ENCODE measurements around the gene LHFPL6. TPM values are rescaled to one million over a fixed set of nuclear protein-coding genes. Genes with fewer than 3 reads are reported as not detected.
A peak's percentile ranks its signal among the peaks of the same experiment; 100 is the strongest.

Gene LHFPL6
- total RNA-seq, 1 experiment from 2014 or later = 2.5 TPM

DNA sequence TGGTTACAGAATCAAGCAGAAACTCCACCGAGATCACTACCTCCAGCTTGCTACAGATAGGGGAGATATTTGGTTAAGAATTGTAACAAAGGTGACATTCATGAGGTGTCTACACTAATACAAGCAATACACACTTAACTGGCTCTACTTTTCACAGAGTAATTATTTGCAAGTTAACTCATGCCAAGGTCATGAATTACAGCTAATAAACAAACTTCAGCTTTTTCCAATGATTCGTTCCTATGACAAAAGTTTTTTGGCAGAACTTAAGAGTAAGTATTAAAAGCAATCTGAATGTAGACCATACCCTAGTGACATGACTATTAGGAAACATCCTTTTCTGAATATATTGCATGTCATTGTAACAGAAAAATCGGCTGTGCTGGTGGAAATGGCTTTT lies 72.1 kb downstream of the LHFPL6 start:
- CTCF ChIA-PET = no interaction called here

GRCh38 chr13:39528661-39528980 lies 74.4 kb downstream of the LHFPL6 start:
- no peaks in the 10 kb centered on the region; the same call in 1 of the 2 replicates for H3F3A ChIP-seq (ENCODE audit: insufficient read depth, low read depth)
- intact Hi-C loops (cut with micrococcal nuclease; ENCODE audit: unreplicated experiment) = loop anchor here (5.0 kb wide), 1 partner anchor 39 kb away; no protein-coding TSS in a partner anchor
- DNase-seq = no peak
- H4K20me1 ChIP-seq (ENCODE audit: insufficient read depth) = no peaks in the 10 kb centered on the region
- H3K9me2 ChIP-seq (ENCODE audit: insufficient read depth) = no peaks in the 10 kb centered on the region; the same call in 1 of the 2 replicates
- ChIA-PET POLR2A (ENCODE audit: unreplicated experiment) (interaction anchor here (0.6 kb wide), 1 partner anchor 125 kb away, joined by 3 read pairs; no protein-coding TSS in a partner anchor), CTCF (interaction anchor here (0.5 to 1.2 kb wide), 2 partner anchors 84 to 477 kb away, joined by 4 to 5 read pairs; no protein-coding TSS in a partner anchor)
- no TSS peak for BruUV-seq (replicated peaks)
- no peaks in the 10 kb centered on the region for H3K27me3 ChIP-seq (ENCODE audit: insufficient read depth, low read depth)
- no peak overlapping the region for H2AFZ ChIP-seq
- peaks cover 8% of the 10 kb centered on the region; the same call in 1 of the 2 replicates for H3K9me3 ChIP-seq (ENCODE audit: insufficient read depth, low read depth)
- H3K4me2 ChIP-seq = no peak overlapping the region
- H3K79me2 ChIP-seq (ENCODE audit: low read depth) = no peaks in the 10 kb centered on the region
- TF ChIP-seq CTCF (conservative IDR thresholded peaks at IDR 0.05) (no peak), EZH2 (IDR thresholded peaks at IDR 0.05; ENCODE audit: low read depth) (no peak)
- H3K36me3 ChIP-seq (ENCODE audit: low read depth) = no peaks in the 10 kb centered on the region
- H3K4me1 ChIP-seq (replicated peaks; ENCODE audit: insufficient read depth) = peaks cover 34% of the 10 kb centered on the region
- H3K4me3 ChIP-seq = no peak overlapping the region
- no peak overlapping the region for H3K27ac ChIP-seq

More for the DNA sequence above, 72.1 kb downstream of the LHFPL6 start:
- TF ChIP-seq EZH2 (IDR thresholded peaks at IDR 0.05; ENCODE audit: low read depth) (no peak), CTCF (conservative IDR thresholded peaks at IDR 0.05) (no peak)
- H4K20me1 ChIP-seq (ENCODE audit: insufficient read depth) = no peaks in the 10 kb centered on the region
- BruUV-seq (replicated peaks) = no TSS peak
- no peaks in the 10 kb centered on the region; the same call in 1 of the 2 replicates for H3F3A ChIP-seq (ENCODE audit: insufficient read depth, low read depth)
- no peaks in the 10 kb centered on the region for H3K9me2 ChIP-seq (ENCODE audit: insufficient read depth)
- peaks cover 10% of the 10 kb centered on the region; the same call in 1 of the 2 replicates for H3K9me3 ChIP-seq (ENCODE audit: insufficient read depth, low read depth)
- no peak overlapping the region for H3K4me3 ChIP-seq
- H2AFZ ChIP-seq = no peak overlapping the region
- POLR2A ChIA-PET (ENCODE audit: unreplicated experiment) = no interaction called here
- no peaks in the 10 kb centered on the region for H3K36me3 ChIP-seq (ENCODE audit: low read depth)
- H3K4me2 ChIP-seq = no peak overlapping the region
- intact Hi-C loops (cut with micrococcal nuclease; ENCODE audit: unreplicated experiment) = no loop called here
- no peak for DNase-seq
- no peaks in the 10 kb centered on the region for H3K79me2 ChIP-seq (ENCODE audit: low read depth)
- H3K27me3 ChIP-seq (ENCODE audit: insufficient read depth, low read depth) = no peaks in the 10 kb centered on the region
- no peak overlapping the region for H3K27ac ChIP-seq
- peaks cover 34% of the 10 kb centered on the region for H3K4me1 ChIP-seq (replicated peaks; ENCODE audit: insufficient read depth)

GRCh38 chr13:39527961-39528660 lies 74.9 kb downstream of the LHFPL6 start:
- 0 out of 2 replicates have a peak, but pooled peaks cover 3% of the 10 kb centered on the region for H3K9me3 ChIP-seq (ENCODE audit: insufficient read depth, low read depth)
- H3K27ac ChIP-seq = peak overlapping the region; percentile 30
- no peaks in the 10 kb centered on the region for H4K20me1 ChIP-seq (ENCODE audit: insufficient read depth)
- ChIA-PET POLR2A (ENCODE audit: unreplicated experiment) (interaction anchor here (0.5 to 0.6 kb wide), 2 partner anchors 15 to 125 kb away, joined by 3 read pairs; no protein-coding TSS in a partner anchor), CTCF (interaction anchor here (0.5 to 1.2 kb wide), 4 partner anchors 42 to 556 kb away, joined by 3 to 13 read pairs (median 4); no protein-coding TSS in a partner anchor)
- no peaks in the 10 kb centered on the region; the same call in 1 of the 2 replicates for H3F3A ChIP-seq (ENCODE audit: insufficient read depth, low read depth)
- no peaks in the 10 kb centered on the region; the same call in 1 of the 2 replicates for H3K9me2 ChIP-seq (ENCODE audit: insufficient read depth)
- peak; percentile 47 to 78 for DNase-seq
- no peaks in the 10 kb centered on the region for H3K79me2 ChIP-seq (ENCODE audit: low read depth)
- H3K4me2 ChIP-seq = peak overlapping the region; percentile 47
- intact Hi-C loops (cut with micrococcal nuclease; ENCODE audit: unreplicated experiment) = loop anchor here (5.0 kb wide), 1 partner anchor 39 kb away; no protein-coding TSS in a partner anchor
- no peak for TF ChIP-seq EZH2 (IDR thresholded peaks at IDR 0.05; ENCODE audit: low read depth)
- TF ChIP-seq CTCF (conservative IDR thresholded peaks at IDR 0.05) = no peak
- H3K36me3 ChIP-seq (ENCODE audit: low read depth) = no peaks in the 10 kb centered on the region
- peak overlapping the region; percentile 39; the same call in 1 of the 2 replicates for H2AFZ ChIP-seq
- BruUV-seq (replicated peaks) = no TSS peak
- peaks cover 34% of the 10 kb centered on the region for H3K4me1 ChIP-seq (replicated peaks; ENCODE audit: insufficient read depth)
- H3K4me3 ChIP-seq = no peak overlapping the region
- H3K27me3 ChIP-seq (ENCODE audit: insufficient read depth, low read depth) = no peaks in the 10 kb centered on the region

All from PC-9 (cell line).